GM21447 (cell line): ENCODE measurements around the gene DCUN1D2.

ENCODE experiments used
- ATAC-seq: cut with Tn5 transposase; IDR thresholded peaks from one replicate; pipeline ENCODE4 v1.9.1; 2021; ENCODE audit not compliant: unreplicated experiment

The DCUN1D2 gene

GRCh38 chr13:113427562-113428468 lies 62.7 kb downstream of the DCUN1D2 start:
- ATAC-seq = no peak

DNA sequence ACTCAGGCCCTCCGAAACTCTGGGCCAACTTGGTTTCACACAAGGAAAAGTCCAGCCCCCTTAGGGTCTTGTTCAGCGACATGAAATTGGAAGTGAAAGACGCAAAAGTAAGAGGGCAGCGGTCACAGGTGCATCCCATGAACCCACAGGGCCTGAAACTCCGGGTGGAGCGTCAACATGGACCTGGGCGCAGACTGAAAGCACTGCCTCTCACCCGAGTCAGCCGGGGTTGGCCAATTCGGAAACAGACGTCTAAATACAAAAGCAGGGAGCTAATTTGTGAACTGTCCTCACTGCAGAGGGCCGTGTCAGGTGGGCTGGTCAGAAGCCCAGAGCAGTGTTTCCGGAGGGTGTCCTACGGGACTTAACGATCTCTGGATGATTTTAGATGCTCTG lies 63.9 kb downstream of the DCUN1D2 start:
- ATAC-seq = no peak

GRCh38 chr13:113425941-113426590 lies 64.4 kb downstream of the DCUN1D2 start:
- no peak for ATAC-seq

DNA sequence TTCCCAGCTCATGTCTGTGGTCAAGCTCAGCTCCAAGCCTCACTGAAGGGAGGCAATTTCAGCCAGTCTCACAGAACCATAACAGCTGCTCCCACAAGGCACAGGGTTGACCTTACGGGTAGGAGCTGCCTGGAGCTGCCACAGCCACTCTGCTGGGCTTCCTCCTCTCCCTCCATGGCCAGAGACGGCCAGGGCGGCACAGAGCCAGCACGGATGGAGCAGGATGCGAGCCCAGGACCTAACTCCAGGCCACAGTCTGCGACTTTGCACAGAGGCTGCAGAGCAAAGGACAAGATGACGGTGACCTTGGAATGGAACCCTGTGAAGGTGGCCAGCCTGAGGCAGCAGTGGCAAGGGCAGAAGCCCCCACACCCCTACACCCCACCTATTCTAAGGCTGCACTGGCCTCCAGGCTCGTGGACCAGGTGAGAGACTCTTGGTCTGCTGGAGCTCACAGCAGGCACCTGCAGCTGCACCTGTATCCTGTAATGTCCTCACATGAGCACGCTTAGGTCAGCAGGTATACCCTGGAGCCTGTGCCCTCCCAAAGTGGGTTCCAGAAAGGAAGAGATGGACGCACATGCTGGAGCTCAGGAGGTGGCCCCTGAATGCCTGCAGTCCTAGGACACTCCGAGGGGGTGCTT lies 66.9 kb downstream of the DCUN1D2 start:
- no peak for ATAC-seq

DNA sequence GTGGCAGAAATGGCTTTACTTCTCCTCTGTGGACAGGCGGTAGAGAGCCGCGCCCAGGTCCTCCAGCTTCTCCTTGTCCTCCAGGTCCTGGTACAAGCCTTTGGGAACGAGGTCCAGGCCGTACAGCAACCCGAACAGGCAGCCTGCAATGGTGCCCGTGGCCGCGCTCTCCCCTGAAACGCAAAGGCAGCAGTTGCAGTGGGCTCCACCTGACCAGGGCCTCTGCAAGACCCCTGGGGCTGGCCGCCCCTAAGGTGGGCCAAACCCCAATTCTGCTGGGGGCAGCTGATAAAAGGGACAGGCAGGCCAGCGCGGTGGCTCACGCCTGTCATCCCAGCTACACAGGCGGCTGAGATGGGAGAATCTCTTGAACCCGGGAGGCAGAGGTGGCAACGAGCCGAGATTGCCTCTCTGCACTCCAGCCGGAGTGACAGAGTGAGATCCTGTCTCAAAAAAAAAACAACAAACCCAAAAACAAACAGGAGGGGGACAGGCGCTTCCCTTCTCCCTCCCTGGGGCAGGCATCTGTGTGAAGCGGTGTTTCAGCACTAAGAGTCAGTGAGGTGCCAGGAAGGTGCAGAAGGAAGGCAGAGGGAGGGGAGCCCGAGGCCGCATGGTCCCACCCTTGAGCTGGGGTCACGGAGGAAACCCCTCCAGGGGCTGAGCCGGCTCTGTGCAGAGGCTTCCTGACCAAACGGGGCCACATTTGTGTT lies 67.5 kb downstream of the DCUN1D2 start:
- no peak for ATAC-seq

GRCh38 chr13:113421673-113422270 lies 68.7 kb downstream of the DCUN1D2 start:
- ATAC-seq = no peak

DNA sequence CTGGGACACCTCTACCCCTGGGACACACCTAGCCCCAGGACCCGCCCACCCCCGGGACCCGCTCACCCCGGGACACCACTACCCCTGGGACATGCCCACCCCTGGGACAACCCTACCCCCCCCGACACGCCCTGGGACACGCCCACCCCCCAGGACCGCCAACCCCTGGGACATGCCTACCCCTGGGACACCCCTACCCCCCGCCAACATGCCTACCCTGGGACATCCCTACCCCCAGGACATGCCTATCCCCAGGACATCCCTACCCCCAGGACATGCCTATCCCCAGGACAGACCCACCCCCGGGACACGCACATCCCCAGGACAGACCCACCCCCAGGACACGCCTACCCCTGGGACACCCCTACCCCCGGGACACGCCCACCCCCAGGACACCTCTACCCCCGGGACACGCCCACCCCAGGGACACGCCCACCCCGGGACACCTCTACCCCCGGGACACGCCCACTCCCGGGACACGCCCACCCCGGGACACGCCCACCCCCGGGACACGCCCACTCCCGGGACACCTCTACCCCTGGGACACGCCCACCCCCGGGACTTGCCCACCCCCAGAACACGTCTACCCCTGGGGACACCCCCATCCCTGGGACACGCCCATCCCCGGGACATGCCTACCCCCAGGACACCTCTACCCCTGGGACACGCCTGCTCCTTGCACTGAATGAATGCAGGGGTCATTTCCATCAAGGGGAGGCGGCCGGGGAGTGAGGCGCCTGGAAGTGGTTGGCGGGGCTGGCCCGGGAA lies 69.5 kb downstream of the DCUN1D2 start:
- ATAC-seq = no peak

DNA sequence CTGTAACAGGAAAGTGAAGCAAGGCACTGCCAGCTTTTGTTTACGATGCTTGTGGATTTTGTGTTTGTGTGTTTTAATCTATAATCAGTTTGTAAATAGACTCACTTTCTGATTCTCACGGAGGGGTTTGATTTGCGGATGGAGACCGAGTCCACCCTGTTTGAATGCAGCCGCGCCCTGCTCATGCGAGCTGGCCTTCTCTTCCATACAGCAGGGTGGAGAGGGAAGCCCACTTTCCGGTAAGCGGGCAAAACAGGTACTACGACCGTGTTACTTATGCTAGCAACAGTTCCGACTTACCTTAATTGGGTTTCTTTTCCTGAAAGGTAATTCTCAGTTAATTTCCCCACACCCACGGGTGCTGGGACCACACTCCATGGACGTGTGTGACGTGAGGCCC lies 70.3 kb downstream of the DCUN1D2 start:
- ATAC-seq = no peak

GRCh38 chr13:113419531-113420193 lies 70.8 kb downstream of the DCUN1D2 start:
- ATAC-seq = no peak

GRCh38 chr13:113418722-113419049 lies 71.8 kb downstream of the DCUN1D2 start:
- ATAC-seq = no peak

DNA sequence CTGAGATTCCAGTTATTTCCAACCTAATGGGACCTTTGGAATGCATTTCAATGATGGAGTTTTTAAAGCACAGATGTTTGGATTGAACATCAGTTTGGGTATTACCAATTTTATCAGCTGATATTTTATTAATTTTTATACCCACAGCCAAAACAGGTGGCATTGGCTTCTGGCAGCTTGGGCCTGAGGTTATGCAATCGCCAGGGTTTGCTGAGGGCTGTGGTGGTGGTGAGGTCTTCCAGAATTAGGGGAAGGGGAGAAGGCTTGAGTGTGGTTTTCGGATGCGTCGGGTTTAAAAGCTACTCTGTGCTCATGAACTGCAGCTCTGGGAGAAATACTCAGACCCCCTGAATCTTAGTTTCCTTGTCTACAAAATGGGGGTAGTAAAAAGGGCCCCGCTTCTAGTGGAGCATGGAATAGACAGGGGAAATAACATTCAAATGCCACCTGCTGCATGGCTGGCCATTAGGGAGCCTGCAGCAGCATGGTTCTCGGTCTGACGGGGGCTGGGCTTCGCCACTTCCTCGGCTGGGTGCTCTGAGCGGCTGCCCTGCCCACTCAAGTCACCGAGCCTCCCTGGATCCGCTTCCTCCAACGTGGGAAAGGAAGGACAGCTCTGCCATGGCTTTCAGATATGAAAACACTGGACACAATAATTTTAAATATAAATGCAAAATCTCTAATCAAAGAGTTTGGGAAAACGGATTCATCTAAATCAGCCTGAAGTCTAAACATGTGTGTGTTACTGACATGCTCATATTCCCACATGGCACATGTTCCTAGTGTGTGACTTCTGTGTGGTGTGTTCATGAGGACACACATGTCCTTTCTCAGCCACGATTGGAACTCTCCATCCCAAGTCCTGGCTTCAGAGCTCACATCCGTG lies 72.4 kb downstream of the DCUN1D2 start:
- no peak for ATAC-seq

DNA sequence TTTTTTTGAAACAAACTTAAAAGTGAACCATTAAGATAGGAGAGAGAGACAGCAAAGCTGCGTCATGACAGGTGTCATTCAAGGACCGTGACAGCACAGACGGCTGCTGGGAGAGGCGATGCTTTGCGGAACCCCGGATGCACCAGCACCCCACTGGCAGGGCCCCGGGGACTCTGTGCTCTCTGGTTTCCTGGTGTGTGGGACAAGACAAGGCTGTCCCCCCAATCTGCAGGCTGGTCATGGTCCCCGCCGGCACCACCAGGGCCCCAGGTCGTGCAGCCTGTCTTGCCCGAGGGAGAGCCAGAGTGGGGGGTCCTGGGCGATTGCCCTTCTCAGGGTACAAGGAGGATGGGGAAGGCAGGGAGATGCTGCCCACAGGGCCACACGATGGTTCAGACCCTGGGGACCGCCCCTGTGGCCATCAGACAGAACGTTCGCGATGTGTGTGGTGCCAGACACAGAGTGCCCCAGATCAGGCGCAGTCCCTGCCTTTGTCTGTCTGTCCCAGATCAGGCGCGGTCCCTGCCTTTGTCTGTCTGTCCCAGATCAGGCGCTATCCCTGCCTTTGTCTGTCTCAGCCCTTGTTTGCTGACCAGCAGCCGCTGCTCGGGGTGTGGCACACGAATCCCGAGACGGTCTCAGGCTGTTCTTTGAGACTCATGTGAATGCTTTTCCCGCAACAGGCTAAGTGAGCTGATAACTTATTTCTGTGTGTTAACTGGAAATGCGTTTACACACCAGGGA lies 73.3 kb downstream of the DCUN1D2 start:
- no peak for ATAC-seq

DNA sequence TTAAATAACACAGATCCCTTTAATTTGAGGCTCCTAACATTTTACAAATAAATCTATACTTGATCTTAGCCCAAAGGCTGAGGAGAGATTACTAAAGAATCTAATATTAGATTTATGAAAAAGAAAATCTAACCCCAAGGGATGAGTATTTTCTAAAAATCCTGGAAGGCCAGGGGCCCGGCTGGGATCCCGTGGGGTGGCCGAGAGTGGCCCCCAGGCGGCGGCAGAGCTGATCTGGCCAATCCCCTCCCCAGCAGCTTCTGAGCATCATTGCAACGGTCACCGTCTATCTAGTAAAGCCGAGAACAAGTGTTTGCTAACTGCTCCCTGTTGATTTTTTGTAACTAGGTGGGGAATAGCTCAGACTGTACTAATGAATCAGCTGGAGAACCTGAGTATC lies 74.7 kb downstream of the DCUN1D2 start:
- ATAC-seq = no peak

DNA sequence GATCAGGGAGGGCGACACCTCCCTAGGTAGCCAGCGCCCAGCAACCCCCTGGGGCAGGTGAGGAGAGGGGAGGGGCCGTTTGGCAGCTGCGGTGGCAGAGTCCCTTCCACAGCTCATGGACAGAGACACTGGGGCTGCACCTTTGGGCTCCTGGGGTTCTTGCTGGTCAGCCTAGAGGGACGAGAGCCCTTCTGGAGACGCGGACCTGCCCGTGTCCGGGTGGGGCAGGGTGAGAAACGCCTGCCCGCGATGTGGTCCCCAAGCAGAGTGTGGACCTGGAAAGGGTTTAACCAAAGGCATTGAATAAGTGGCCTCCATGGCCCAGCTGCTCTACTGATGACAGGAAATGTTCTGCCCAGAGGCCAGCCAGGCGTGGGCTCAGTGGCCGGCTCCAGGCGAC lies 75.5 kb downstream of the DCUN1D2 start:
- no peak for ATAC-seq

DNA sequence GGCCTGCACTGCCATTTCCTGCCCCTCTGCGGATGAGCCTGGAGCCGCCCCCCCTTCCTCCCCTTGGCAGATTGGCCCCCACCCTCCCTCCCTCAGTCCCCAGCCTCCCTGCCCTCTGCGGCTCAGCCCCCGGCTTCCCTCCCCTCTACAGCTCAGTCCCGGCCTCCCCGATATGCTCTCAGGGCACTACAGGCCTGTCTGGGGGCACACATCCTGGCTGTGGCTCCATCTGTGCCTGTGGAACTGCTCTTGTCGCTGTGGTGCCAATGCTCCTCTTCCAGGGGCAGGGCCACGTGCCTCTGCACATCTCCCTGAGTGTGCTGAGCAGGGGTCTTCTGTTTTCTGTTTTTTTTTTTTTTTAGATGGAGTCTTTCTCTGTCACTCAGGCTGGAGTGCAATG lies 76.2 kb downstream of the DCUN1D2 start:
- ATAC-seq = no peak

DNA sequence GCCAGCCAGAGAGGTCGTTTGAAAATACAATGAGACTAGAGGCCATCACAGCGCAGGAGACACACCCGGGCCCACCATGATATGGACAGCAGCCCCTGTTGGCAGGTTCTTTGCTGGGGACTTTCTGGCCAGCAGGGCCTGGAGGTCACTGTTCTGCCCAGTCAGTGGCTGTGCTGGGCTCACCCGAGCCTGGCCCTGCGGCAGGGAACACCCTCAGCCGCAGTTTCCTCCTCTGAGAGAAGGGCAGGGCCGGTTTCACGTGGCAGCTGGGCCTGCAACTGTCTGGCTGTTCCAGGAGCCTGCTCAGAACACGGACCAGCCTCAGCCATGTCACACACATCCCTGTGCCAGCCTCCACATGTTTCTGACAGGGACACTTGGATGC lies 76.6 kb downstream of the DCUN1D2 start:
- no peak for ATAC-seq

- no peak for ATAC-seq
Observed at GRCh38 chr13:113413178-113413897, 77.2 kb downstream of the DCUN1D2 start.
